ENCODE measurements around the gene EMP2.
"Not testable (repeated sequence)": the region's sequence is repeated elsewhere in the genome, so short reads cannot be mapped to it uniquely, and the experiment has no call there.

Gene EMP2

GRCh38 chr16:10577305-10578202, 2.8 kb downstream of the EMP2 start:
- no peak for DNase-seq

GRCh38 chr16:10576390-10577304, 3.8 kb downstream of the EMP2 start:
- DNase-seq = no peak

- no peak for DNase-seq
These were observed 4.8 kb downstream of the EMP2 start for GRCh38 chr16:10575506-10576130.

- no peak for DNase-seq
These were observed 7.8 kb downstream of the EMP2 start for GRCh38 chr16:10572611-10573010.

GRCh38 chr16:10571354-10571753, 9.0 kb downstream of the EMP2 start:
- no peak for DNase-seq

- DNase-seq = no peak
These were observed 10.8 kb downstream of the EMP2 start for GRCh38 chr16:10569621-10570020.

- no peak for DNase-seq
These were observed 13.8 kb downstream of the EMP2 start for GRCh38 chr16:10566613-10567012.

- DNase-seq = no peak
These were observed 15.2 kb downstream of the EMP2 start for GRCh38 chr16:10565167-10565566.

GRCh38 chr16:10564591-10564990, 15.8 kb downstream of the EMP2 start:
- no peak for DNase-seq

- DNase-seq = no peak
These were observed 18.0 kb downstream of the EMP2 start for GRCh38 chr16:10562361-10562899.

- DNase-seq = no peak
These were observed 19.0 kb downstream of the EMP2 start for GRCh38 chr16:10561425-10561824.

GRCh38 chr16:10561001-10561400, 19.4 kb downstream of the EMP2 start:
- DNase-seq = no peak

- not testable (repeated sequence) for DNase-seq
These were observed 20.6 kb downstream of the EMP2 start for GRCh38 chr16:10559792-10560191.

GRCh38 chr16:10558746-10559641, 21.4 kb downstream of the EMP2 start:
- DNase-seq = no peak

- DNase-seq = no peak
These were observed 22.1 kb downstream of the EMP2 start for GRCh38 chr16:10558305-10558704.

GRCh38 chr16:10557750-10558149, 22.6 kb downstream of the EMP2 start:
- no peak for DNase-seq

- DNase-seq = no peak
These were observed 24.2 kb downstream of the EMP2 start for GRCh38 chr16:10556236-10556635.

- DNase-seq = no peak
These were observed 25.8 kb downstream of the EMP2 start for GRCh38 chr16:10554569-10554968.

- DNase-seq = no peak
These were observed 27.4 kb downstream of the EMP2 start for GRCh38 chr16:10552998-10553491.

- DNase-seq = no peak
These were observed 28.1 kb downstream of the EMP2 start for GRCh38 chr16:10552281-10552680.

GRCh38 chr16:10551881-10552280, 28.5 kb downstream of the EMP2 start:
- DNase-seq = no peak

GRCh38 chr16:10548404-10548803, 32.0 kb downstream of the EMP2 start:
- DNase-seq = no peak

Measured in KG1 (cell line).